Astrocyte (in vitro differentiated cells and primary cell): ENCODE data around the gene IRF2. TPM values are rescaled to one million over a fixed set of nuclear protein-coding genes. Genes with fewer than 3 reads are reported as not detected.

Experiments used
- DNase-seq: peaks from one replicate; pipeline ENCODE4 v3.0.0-alpha.2; 2010; ENCODE audit warnings: low read depth
- FAIRE-seq: peaks from 2 replicates; lab custom pipeline; 2011; peaks lifted over from hg19 to GRCh38; lab: Jason Lieb, UNC
- H2AFZ ChIP-seq: 2 replicates; pipeline ENCODE4 v1.6.0; 2012; ENCODE audit warnings: low read depth, low read length, inconsistent platforms
- H3K27ac ChIP-seq: 2 replicates; pipeline ENCODE4 v1.5.1; 2011; ENCODE audit warnings: low read depth, low read length, inconsistent platforms
- H3K27me3 ChIP-seq: 2 replicates; pipeline ENCODE4 v1.6.0; 2011; ENCODE audit warnings: low read length, inconsistent platforms; ENCODE audit not compliant: insufficient read depth
- H3K36me3 ChIP-seq: 2 replicates; pipeline ENCODE4 v1.5.1; 2011; ENCODE audit warnings: low read length, inconsistent platforms; ENCODE audit not compliant: insufficient read depth
- H3K4me1 ChIP-seq: 2 replicates; pipeline ENCODE4 v1.5.1; 2011; ENCODE audit warnings: low read length, inconsistent platforms; ENCODE audit not compliant: insufficient read depth
- H3K4me2 ChIP-seq: 2 replicates; pipeline ENCODE4 v1.6.0; 2012; ENCODE audit warnings: low read length, inconsistent platforms
- H3K4me3 ChIP-seq: 2 replicates; pipeline ENCODE4 v1.5.1; 2011; ENCODE audit warnings: low read depth, mild to moderate bottlenecking, low read length, inconsistent platforms; ENCODE audit not compliant: insufficient read depth
- H3K79me2 ChIP-seq: 2 replicates; pipeline ENCODE4 v1.6.0; 2012; ENCODE audit warnings: mild to moderate bottlenecking, low read length, inconsistent platforms; ENCODE audit not compliant: insufficient read depth
- H3K9ac ChIP-seq: 2 replicates; pipeline ENCODE4 v1.6.0; 2012; ENCODE audit warnings: mild to moderate bottlenecking, low read length, inconsistent platforms
- H3K9me3 ChIP-seq: 2 replicates; pipeline ENCODE4 v1.5.1; 2012; ENCODE audit warnings: low read depth, mild to moderate bottlenecking, low read length, inconsistent platforms; ENCODE audit not compliant: insufficient read depth
- H4K20me1 ChIP-seq: 2 replicates; pipeline ENCODE4 v1.6.0; 2012; ENCODE audit warnings: low read length, inconsistent platforms; ENCODE audit not compliant: insufficient read depth
- H3K27ac Mint-ChIP-seq: one replicate; pipeline ENCODE4 v1.8.0; 2021; ENCODE audit warnings: mild to moderate bottlenecking, mixed read lengths; ENCODE audit not compliant: unreplicated experiment
- H3K27me3 Mint-ChIP-seq: one replicate; pipeline ENCODE4 v1.8.0; 2021; ENCODE audit warnings: low read depth, mixed read lengths; ENCODE audit not compliant: unreplicated experiment
- H3K36me3 Mint-ChIP-seq: one replicate; pipeline ENCODE4 v1.8.0; 2021; ENCODE audit warnings: low read depth, mixed read lengths; ENCODE audit not compliant: unreplicated experiment
- H3K4me1 Mint-ChIP-seq: one replicate; pipeline ENCODE4 v1.8.0; 2021; ENCODE audit warnings: low read depth, mixed read lengths; ENCODE audit not compliant: unreplicated experiment
- H3K4me3 Mint-ChIP-seq: one replicate; pipeline ENCODE4 v1.8.0; 2021; ENCODE audit warnings: mild to moderate bottlenecking, moderate library complexity, mixed read lengths; ENCODE audit not compliant: unreplicated experiment
- H3K9me3 Mint-ChIP-seq: one replicate; pipeline ENCODE4 v1.8.0; 2021; ENCODE audit warnings: mild to moderate bottlenecking, mixed read lengths; ENCODE audit not compliant: unreplicated experiment
- CTCF ChIP-seq: IDR thresholded peaks from 2 replicates; pipeline ENCODE4 v1.5.1; 2011; ENCODE audit warnings: low read depth, mild to moderate bottlenecking, inconsistent platforms, low read length, moderate library complexity; ENCODE audit not compliant: insufficient read depth
- EZH2 ChIP-seq: IDR thresholded peaks from 2 replicates; pipeline ENCODE4 v1.6.1; 2012; ENCODE audit warnings: mild to moderate bottlenecking, low read length, inconsistent platforms; ENCODE audit not compliant: insufficient read depth
- total RNA-seq: library from RNA; stranded (reverse); gene quantifications from 2 replicates; pipeline ENCODE4 v1.2.1, GENCODE V29; 2021

The IRF2 gene
- total RNA-seq, 1 donor from 2014 or later = 12.6 TPM

GRCh38 chr4:184368290-184368689 is 106.1 kb downstream of the IRF2 start:
- TF ChIP-seq EZH2 = no peak
- TF ChIP-seq CTCF = no peak
- H3K9me3 Mint-ChIP-seq = peaks cover 8% of the 10 kb centered on the region
- Histone ChIP-seq H2AFZ (no peak overlapping the region), H4K20me1 (no peaks in the 10 kb centered on the region), H3K4me3 (no peak overlapping the region), H3K79me2 (no peaks in the 10 kb centered on the region), H3K4me1 (no peaks in the 10 kb centered on the region), H3K27me3 (no peaks in the 10 kb centered on the region), H3K36me3 (no peaks in the 10 kb centered on the region), H3K27ac (no peak overlapping the region), H3K9me3 (no peaks in the 10 kb centered on the region), H3K4me2 (no peak overlapping the region), H3K9ac (no peak overlapping the region)
- no peaks in the 10 kb centered on the region for H3K36me3 Mint-ChIP-seq
- no peak overlapping the region for H3K4me3 Mint-ChIP-seq
- H3K27me3 Mint-ChIP-seq = peaks cover 3% of the 10 kb centered on the region
- FAIRE-seq (no peak), DNase-seq (no peak)
- no peak overlapping the region for H3K27ac Mint-ChIP-seq
- H3K4me1 Mint-ChIP-seq = peaks cover 3% of the 10 kb centered on the region

- TF ChIP-seq EZH2 = no peak
- no peak for TF ChIP-seq CTCF
- no peaks in the 10 kb centered on the region for H3K79me2 ChIP-seq
- no peaks in the 10 kb centered on the region for H3K9me3 ChIP-seq
- no peaks in the 10 kb centered on the region for H3K27me3 ChIP-seq
- no peak overlapping the region for H3K9ac ChIP-seq
- H3K27ac Mint-ChIP-seq = no peak overlapping the region
- H3K4me3 ChIP-seq = no peak overlapping the region
- no peak overlapping the region for H3K27ac ChIP-seq
- peaks cover 9% of the 10 kb centered on the region for H3K4me1 Mint-ChIP-seq
- no peaks in the 10 kb centered on the region for H3K4me1 ChIP-seq
- no peak overlapping the region for H3K4me2 ChIP-seq
- peaks cover 11% of the 10 kb centered on the region for H3K9me3 Mint-ChIP-seq
- FAIRE-seq = no peak
- no peaks in the 10 kb centered on the region for H4K20me1 ChIP-seq
- H3K36me3 Mint-ChIP-seq = no peaks in the 10 kb centered on the region
- no peaks in the 10 kb centered on the region for H3K36me3 ChIP-seq
- no peak overlapping the region for H2AFZ ChIP-seq
- no peak for DNase-seq
- peaks cover 3% of the 10 kb centered on the region for H3K27me3 Mint-ChIP-seq
- no peak overlapping the region for H3K4me3 Mint-ChIP-seq
Observed at GRCh38 chr4:184364100-184364921, 110.0 kb downstream of the IRF2 start.

- Histone ChIP-seq H3K79me2 (no peaks in the 10 kb centered on the region), H3K4me1 (no peaks in the 10 kb centered on the region), H3K36me3 (no peaks in the 10 kb centered on the region), H3K27me3 (no peaks in the 10 kb centered on the region), H2AFZ (no peak overlapping the region), H3K4me2 (no peak overlapping the region), H3K9ac (no peak overlapping the region), H3K4me3 (no peak overlapping the region), H3K27ac (no peak overlapping the region), H3K9me3 (no peaks in the 10 kb centered on the region), H4K20me1 (no peaks in the 10 kb centered on the region)
- H3K36me3 Mint-ChIP-seq = no peaks in the 10 kb centered on the region
- H3K9me3 Mint-ChIP-seq = peaks cover 10% of the 10 kb centered on the region
- peaks cover 3% of the 10 kb centered on the region for H3K27me3 Mint-ChIP-seq
- TF ChIP-seq EZH2 (no peak), CTCF (no peak)
- DNase-seq (no peak), FAIRE-seq (no peak)
- H3K4me3 Mint-ChIP-seq = no peak overlapping the region
- H3K4me1 Mint-ChIP-seq = peaks cover 9% of the 10 kb centered on the region
- H3K27ac Mint-ChIP-seq = no peak overlapping the region
Observed at GRCh38 chr4:184363258-184363657, 111.1 kb downstream of the IRF2 start.
